K562 (cell line): Measurements from ENCODE around the gene CPEB1. TPM values are rescaled to one million over a fixed set of nuclear protein-coding genes. Genes with fewer than 3 reads are reported as not detected.

Experiments
- ATAC-seq: fragments of 200-7000 bp; cut with Tn5 transposase; 3 replicates; pipeline ENCODE4 v1.9.1; 2020; ENCODE audit warnings: moderate library complexity
- BruUV-seq: library from RNA; stranded (reverse); fragments of 400-500 nt; replicated peaks from 2 replicates; lab custom pipeline; 2021; lab: Mats Ljungman, UMichigan
- CTCF ChIA-PET: fragments of 300-600 bp; formaldehyde crosslinking; extraction: SDS; loops from one replicate; lab custom pipeline; 2021; ENCODE audit warnings: low intra/inter-chr PET ratio; lab: Yijun Ruan, JAX
- POLR2A ChIA-PET: fragments of 300-600, 350-650 bp; sonication (Branson Sonifier 250); formaldehyde crosslinking; extraction: SDS; loops from one replicate; lab custom pipeline; 2021; ENCODE audit warnings: antibody characterized with exemption, inconsistent platforms; lab: Yijun Ruan, JAX
- DNase-seq, 4 experiments: peaks; one replicate each; pipeline versions ENCODE4 v3.0.0 to v3.0.0-alpha.2; 2011 to 2018; ENCODE audit warnings: low spot score in 3 of 4, mixed read lengths in 3 of 4; ENCODE audit errors: extremely low read depth in 1 of 4
- FAIRE-seq: peaks from 2 replicates; lab custom pipeline; 2011; peaks lifted over from hg19 to GRCh38; lab: Jason Lieb, UNC
- H2AFZ ChIP-seq: 2 replicates; pipeline ENCODE4 v1.6.0; 2011; ENCODE audit warnings: low read depth, low read length, control low read depth, inconsistent platforms
- H3K27ac ChIP-seq: fragments of 200-600 bp; 3 replicates; pipeline ENCODE4 v1.8.0; 2011; ENCODE audit warnings: low read depth, mild to moderate bottlenecking, control low read depth, inconsistent platforms, low read length, moderate library complexity, mixed read lengths; ENCODE audit errors: extremely low read depth
- H3K27me3 ChIP-seq, 2 experiments: fragments of 300-600 bp in 1 of 2; 2 replicates in 1 of 2; 3 replicates in 1 of 2; pipeline versions ENCODE4 v1.6.0 to v1.8.0; 2011; ENCODE audit warnings: inconsistent platforms in 2 of 2, low read length in 2 of 2, mild to moderate bottlenecking in 1 of 2, mixed read lengths in 1 of 2, moderate library complexity in 1 of 2; ENCODE audit not compliant: control insufficient read depth in 2 of 2, insufficient read depth in 2 of 2
- H3K36me3 ChIP-seq: fragments of 300-600 bp; 3 replicates; pipeline ENCODE4 v1.8.0; 2011; ENCODE audit warnings: mild to moderate bottlenecking, low read length, inconsistent platforms; ENCODE audit not compliant: control insufficient read depth, insufficient read depth
- H3K4me1 ChIP-seq, 2 experiments: fragments of 200-600 bp in 1 of 2; replicated peaks in 1 of 2; 2 replicates in 1 of 2; 3 replicates in 1 of 2; pipeline versions ENCODE4 v1.5.1 to v1.8.0; 2011; ENCODE audit warnings: inconsistent platforms in 2 of 2, low read length in 2 of 2, mild to moderate bottlenecking in 1 of 2, mixed read lengths in 1 of 2, moderate library complexity in 1 of 2; ENCODE audit not compliant: control insufficient read depth in 2 of 2, insufficient read depth in 2 of 2
- H3K4me2 ChIP-seq: 2 replicates; pipeline ENCODE4 v1.6.1; 2011; ENCODE audit warnings: low read length, control low read depth, inconsistent platforms, mixed read lengths; ENCODE audit not compliant: insufficient read depth
- H3K4me3 ChIP-seq: fragments of 200-600 bp; sonication (generic), shearing (Covaris generic); 2 replicates; pipeline ENCODE4 v1.5.1; 2016; ENCODE audit warnings: control low read depth, inconsistent platforms
- H3K79me2 ChIP-seq: fragments of 200-600 bp; 3 replicates; pipeline ENCODE4 v1.8.0; 2011; ENCODE audit warnings: low read length, inconsistent platforms; ENCODE audit not compliant: control insufficient read depth, insufficient read depth
- H3K9ac ChIP-seq, 2 experiments: 2 replicates each; pipeline versions ENCODE4 v1.6.0 to v1.6.1; 2011; ENCODE audit warnings: low read depth in 2 of 2, low read length in 2 of 2, control low read depth in 1 of 2, inconsistent platforms in 1 of 2, mild to moderate bottlenecking in 1 of 2, mixed read lengths in 1 of 2; ENCODE audit not compliant: insufficient read depth in 1 of 2
- H3K9me1 ChIP-seq: one replicate; pipeline ENCODE4 v1.6.0; 2011; ENCODE audit warnings: inconsistent platforms, mild to moderate bottlenecking, low read length, moderate library complexity; ENCODE audit not compliant: control insufficient read depth, insufficient read depth
- H3K9me3 ChIP-seq: replicated peaks from 2 replicates; pipeline ENCODE4 v1.5.1; 2011; ENCODE audit warnings: low read depth, low read length, inconsistent platforms; ENCODE audit not compliant: control insufficient read depth, insufficient read depth
- H4K20me1 ChIP-seq: replicated peaks from 2 replicates; pipeline ENCODE4 v1.6.1; 2011; ENCODE audit warnings: low read length, inconsistent platforms, mixed read lengths; ENCODE audit not compliant: control insufficient read depth, insufficient read depth
- FOSL1 ChIP-seq: fragments of 200-800 bp; sonication (Bioruptor generic); conservative IDR thresholded peaks from 2 replicates; pipeline ENCODE4 v1.6.1; 2016; ENCODE audit warnings: missing genetic modification characterization, missing compliant biosample characterization
- HDGF ChIP-seq: fragments of 450-650 bp; IDR thresholded peaks from 2 replicates; pipeline ENCODE4 v1.6.1; 2016
- WGBS: fragments of 100-300 bp; shearing (Covaris generic); methylation state at CpG from one replicate; pipeline ENCODE4 v1.1.6; 2016; ENCODE audit warnings: low coverage, mixed read lengths; ENCODE audit not compliant: insufficient coverage; ENCODE audit errors: missing lambda C conversion rate; 5-methylcytosine and 5-hydroxymethylcytosine counted together
- in situ Hi-C: fragments of 300-500 bp; cut with MboI; formaldehyde crosslinking; loops from 4 replicates; pipeline ENCODE4 v1.15.0; 2018; ENCODE audit warnings: inconsistent platforms, mixed read lengths
- intact Hi-C: fragments of 100-400 bp; cut with micrococcal nuclease; formaldehyde crosslinking; loops from 2 replicates; pipeline ENCODE4 v1.14.2; 2022
- polyA plus RNA-seq, 8 experiments: library from polyadenylated mRNA; depleted of rRNA in 4 of 8; stranded (reverse) in 5 of 8; unstranded in 3 of 8; fragments of >200 nt; fragmentation: Nextera tagmentation in 2 of 8; fragmentation: Illumina TruSeq in 1 of 8; extraction: Ambion mirVana in 2 of 8; extraction: Trizol in 1 of 8; gene quantifications; 2 replicates each; pipeline versions ENCODE4 v1.2.1 to v1.2.3, GENCODE V29; 2011 to 2014; ENCODE audit warnings: inconsistent platforms in 1 of 8, missing spikeins in 1 of 8
- total RNA-seq, 7 experiments: library from RNA; depleted of rRNA in 6 of 7; stranded (reverse); fragments of >200 nt in 6 of 7; fragmentation: Illumina TruSeq in 2 of 7; extraction: Trizol in 2 of 7; gene quantifications; 2 replicates each; pipeline versions ENCODE4 v1.2.1 to v1.2.3, GENCODE V29; 2011 to 2021; ENCODE audit warnings: low replicate concordance in 1 of 7
- TF ChIP-seq, protein P1 (sequence below): sonication (generic); formaldehyde crosslinking; IDR thresholded peaks from 2 replicates; pipeline ENCODE4 v1.8.0; 2022; ENCODE audit warnings: mild to moderate bottlenecking, low read depth, missing genetic modification reagents
- TF ChIP-seq, protein P2 (sequence below): sonication (generic); formaldehyde crosslinking; IDR thresholded peaks from 2 replicates; pipeline ENCODE4 v1.8.0; 2022; ENCODE audit warnings: missing genetic modification reagents, mild to moderate bottlenecking, borderline replicate concordance
- TF ChIP-seq, protein P3 (sequence below): fragments of 450-650 bp; IDR thresholded peaks from 2 replicates; pipeline ENCODE4 v1.6.1; 2016; ENCODE audit warnings: mild to moderate bottlenecking, moderate library complexity

CPEB1 gene
- total and polyA plus RNA-seq, 9 of the 15 experiments (the other 6 are each of a cell fraction or from before 2014, with no cell fraction given): 2.2 to 13.4 (median 9.7) TPM

DNA sequence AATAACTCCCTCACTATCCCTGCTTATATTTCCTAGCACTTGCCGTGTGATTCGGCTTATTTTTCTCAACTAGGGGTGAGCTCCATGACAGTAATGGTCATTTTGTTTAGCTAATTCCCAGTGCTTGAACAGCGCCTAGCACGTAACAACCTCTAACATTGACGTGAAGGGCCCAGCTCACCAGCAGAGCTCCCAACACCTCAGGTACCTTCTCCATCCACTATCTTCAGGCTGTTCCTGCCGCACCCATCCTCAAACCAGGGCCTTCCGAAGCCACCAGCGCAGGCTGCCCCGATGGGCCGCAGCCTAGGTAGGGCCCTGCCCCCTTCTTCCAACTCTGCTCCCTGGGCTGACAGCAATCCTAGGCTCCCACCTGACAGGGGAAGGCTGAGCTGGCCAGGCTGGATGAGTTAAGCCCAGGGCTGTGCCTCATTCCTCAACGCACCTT is 106.2 kb downstream of the CPEB1 start:
- intact Hi-C loops (loop anchor here (2.0 kb wide), 1 partner anchor 106 kb away; the partner anchor contains the start of gene CPEB1), in situ Hi-C loops (no loop called here)
- DNase-seq (peak; percentile 37 to 46 (median 42)), FAIRE-seq (peak; percentile 55), ATAC-seq (peak; percentile 18)
- ChIA-PET CTCF (interaction anchor here (1.2 kb wide), 1 partner anchor 26 kb away, joined by 3 read pairs; no protein-coding TSS in a partner anchor), POLR2A (interaction anchor here (0.6 to 8.9 kb wide), 28 partner anchors 8 to 542 kb away, joined by 3 to 95 read pairs (median 4); partner anchors contain the start of genes CPEB1 and RAMAC)
- peak overlapping the region; percentile 95 for H3K4me3 ChIP-seq
- H3K4me1 ChIP-seq: peaks cover 10 to 17% of the 10 kb centered on the region in 2 experiments; a peak in 4 of 5 replicates
- peaks cover 38% of the 10 kb centered on the region for H4K20me1 ChIP-seq
- WGBS: 5% methylated on average over 11 of the region's 11 CpGs
- H3K36me3 ChIP-seq: peaks cover 67% of the 10 kb centered on the region
- no peaks in the 10 kb centered on the region for H3K9me3 ChIP-seq
- H3K4me2 ChIP-seq: peak overlapping the region; percentile 95
- H3K27ac ChIP-seq: peak overlapping the region; percentile 86
- peaks cover 52% of the 10 kb centered on the region for H3K79me2 ChIP-seq
- H3K9me1 ChIP-seq: peaks cover 5% of the 10 kb centered on the region
- BruUV-seq: TSS peak; percentile 95
- peak overlapping the region; percentile 93 to 99 for H3K9ac ChIP-seq
- H3K27me3 ChIP-seq: no peaks in the 10 kb centered on the region
- peak overlapping the region; percentile 94 for H2AFZ ChIP-seq
- 0 out of 2 replicates have a peak, but pooled peaks have one; percentile 7 for TF ChIP-seq FOSL1 (tag)
- TF ChIP-seq, protein P1, sequence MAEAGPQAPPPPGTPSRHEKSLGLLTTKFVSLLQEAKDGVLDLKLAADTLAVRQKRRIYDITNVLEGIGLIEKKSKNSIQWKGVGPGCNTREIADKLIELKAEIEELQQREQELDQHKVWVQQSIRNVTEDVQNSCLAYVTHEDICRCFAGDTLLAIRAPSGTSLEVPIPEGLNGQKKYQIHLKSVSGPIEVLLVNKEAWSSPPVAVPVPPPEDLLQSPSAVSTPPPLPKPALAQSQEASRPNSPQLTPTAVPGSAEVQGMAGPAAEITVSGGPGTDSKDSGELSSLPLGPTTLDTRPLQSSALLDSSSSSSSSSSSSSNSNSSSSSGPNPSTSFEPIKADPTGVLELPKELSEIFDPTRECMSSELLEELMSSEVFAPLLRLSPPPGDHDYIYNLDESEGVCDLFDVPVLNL (CRISPR knock-in tag): 0 out of 2 replicates have a peak, but pooled peaks have one; percentile 28
- 0 out of 2 replicates have a peak, but pooled peaks have one; percentile 22 for TF ChIP-seq HDGF
- TF ChIP-seq, protein P2, sequence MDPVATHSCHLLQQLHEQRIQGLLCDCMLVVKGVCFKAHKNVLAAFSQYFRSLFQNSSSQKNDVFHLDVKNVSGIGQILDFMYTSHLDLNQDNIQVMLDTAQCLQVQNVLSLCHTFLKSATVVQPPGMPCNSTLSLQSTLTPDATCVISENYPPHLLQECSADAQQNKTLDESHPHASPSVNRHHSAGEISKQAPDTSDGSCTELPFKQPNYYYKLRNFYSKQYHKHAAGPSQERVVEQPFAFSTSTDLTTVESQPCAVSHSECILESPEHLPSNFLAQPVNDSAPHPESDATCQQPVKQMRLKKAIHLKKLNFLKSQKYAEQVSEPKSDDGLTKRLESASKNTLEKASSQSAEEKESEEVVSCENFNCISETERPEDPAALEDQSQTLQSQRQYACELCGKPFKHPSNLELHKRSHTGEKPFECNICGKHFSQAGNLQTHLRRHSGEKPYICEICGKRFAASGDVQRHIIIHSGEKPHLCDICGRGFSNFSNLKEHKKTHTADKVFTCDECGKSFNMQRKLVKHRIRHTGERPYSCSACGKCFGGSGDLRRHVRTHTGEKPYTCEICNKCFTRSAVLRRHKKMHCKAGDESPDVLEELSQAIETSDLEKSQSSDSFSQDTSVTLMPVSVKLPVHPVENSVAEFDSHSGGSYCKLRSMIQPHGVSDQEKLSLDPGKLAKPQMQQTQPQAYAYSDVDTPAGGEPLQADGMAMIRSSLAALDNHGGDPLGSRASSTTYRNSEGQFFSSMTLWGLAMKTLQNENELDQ (CRISPR knock-in tag): 0 out of 2 replicates have a peak, but pooled peaks have one; percentile 76
- TF ChIP-seq, protein P3, sequence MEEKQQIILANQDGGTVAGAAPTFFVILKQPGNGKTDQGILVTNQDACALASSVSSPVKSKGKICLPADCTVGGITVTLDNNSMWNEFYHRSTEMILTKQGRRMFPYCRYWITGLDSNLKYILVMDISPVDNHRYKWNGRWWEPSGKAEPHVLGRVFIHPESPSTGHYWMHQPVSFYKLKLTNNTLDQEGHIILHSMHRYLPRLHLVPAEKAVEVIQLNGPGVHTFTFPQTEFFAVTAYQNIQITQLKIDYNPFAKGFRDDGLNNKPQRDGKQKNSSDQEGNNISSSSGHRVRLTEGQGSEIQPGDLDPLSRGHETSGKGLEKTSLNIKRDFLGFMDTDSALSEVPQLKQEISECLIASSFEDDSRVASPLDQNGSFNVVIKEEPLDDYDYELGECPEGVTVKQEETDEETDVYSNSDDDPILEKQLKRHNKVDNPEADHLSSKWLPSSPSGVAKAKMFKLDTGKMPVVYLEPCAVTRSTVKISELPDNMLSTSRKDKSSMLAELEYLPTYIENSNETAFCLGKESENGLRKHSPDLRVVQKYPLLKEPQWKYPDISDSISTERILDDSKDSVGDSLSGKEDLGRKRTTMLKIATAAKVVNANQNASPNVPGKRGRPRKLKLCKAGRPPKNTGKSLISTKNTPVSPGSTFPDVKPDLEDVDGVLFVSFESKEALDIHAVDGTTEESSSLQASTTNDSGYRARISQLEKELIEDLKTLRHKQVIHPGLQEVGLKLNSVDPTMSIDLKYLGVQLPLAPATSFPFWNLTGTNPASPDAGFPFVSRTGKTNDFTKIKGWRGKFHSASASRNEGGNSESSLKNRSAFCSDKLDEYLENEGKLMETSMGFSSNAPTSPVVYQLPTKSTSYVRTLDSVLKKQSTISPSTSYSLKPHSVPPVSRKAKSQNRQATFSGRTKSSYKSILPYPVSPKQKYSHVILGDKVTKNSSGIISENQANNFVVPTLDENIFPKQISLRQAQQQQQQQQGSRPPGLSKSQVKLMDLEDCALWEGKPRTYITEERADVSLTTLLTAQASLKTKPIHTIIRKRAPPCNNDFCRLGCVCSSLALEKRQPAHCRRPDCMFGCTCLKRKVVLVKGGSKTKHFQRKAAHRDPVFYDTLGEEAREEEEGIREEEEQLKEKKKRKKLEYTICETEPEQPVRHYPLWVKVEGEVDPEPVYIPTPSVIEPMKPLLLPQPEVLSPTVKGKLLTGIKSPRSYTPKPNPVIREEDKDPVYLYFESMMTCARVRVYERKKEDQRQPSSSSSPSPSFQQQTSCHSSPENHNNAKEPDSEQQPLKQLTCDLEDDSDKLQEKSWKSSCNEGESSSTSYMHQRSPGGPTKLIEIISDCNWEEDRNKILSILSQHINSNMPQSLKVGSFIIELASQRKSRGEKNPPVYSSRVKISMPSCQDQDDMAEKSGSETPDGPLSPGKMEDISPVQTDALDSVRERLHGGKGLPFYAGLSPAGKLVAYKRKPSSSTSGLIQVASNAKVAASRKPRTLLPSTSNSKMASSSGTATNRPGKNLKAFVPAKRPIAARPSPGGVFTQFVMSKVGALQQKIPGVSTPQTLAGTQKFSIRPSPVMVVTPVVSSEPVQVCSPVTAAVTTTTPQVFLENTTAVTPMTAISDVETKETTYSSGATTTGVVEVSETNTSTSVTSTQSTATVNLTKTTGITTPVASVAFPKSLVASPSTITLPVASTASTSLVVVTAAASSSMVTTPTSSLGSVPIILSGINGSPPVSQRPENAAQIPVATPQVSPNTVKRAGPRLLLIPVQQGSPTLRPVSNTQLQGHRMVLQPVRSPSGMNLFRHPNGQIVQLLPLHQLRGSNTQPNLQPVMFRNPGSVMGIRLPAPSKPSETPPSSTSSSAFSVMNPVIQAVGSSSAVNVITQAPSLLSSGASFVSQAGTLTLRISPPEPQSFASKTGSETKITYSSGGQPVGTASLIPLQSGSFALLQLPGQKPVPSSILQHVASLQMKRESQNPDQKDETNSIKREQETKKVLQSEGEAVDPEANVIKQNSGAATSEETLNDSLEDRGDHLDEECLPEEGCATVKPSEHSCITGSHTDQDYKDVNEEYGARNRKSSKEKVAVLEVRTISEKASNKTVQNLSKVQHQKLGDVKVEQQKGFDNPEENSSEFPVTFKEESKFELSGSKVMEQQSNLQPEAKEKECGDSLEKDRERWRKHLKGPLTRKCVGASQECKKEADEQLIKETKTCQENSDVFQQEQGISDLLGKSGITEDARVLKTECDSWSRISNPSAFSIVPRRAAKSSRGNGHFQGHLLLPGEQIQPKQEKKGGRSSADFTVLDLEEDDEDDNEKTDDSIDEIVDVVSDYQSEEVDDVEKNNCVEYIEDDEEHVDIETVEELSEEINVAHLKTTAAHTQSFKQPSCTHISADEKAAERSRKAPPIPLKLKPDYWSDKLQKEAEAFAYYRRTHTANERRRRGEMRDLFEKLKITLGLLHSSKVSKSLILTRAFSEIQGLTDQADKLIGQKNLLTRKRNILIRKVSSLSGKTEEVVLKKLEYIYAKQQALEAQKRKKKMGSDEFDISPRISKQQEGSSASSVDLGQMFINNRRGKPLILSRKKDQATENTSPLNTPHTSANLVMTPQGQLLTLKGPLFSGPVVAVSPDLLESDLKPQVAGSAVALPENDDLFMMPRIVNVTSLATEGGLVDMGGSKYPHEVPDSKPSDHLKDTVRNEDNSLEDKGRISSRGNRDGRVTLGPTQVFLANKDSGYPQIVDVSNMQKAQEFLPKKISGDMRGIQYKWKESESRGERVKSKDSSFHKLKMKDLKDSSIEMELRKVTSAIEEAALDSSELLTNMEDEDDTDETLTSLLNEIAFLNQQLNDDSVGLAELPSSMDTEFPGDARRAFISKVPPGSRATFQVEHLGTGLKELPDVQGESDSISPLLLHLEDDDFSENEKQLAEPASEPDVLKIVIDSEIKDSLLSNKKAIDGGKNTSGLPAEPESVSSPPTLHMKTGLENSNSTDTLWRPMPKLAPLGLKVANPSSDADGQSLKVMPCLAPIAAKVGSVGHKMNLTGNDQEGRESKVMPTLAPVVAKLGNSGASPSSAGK: no peak
